Caco-2 (cell line): ENCODE measurements around the gene PIGQ. TPM values are rescaled to one million over a fixed set of nuclear protein-coding genes. Genes with fewer than 3 reads are reported as not detected.

Experiments used
- BruUV-seq: library from RNA; stranded (reverse); fragments of 400-500 nt; replicated peaks from 2 replicates; lab custom pipeline; 2021; lab: Mats Ljungman, UMichigan
- CTCF ChIA-PET: fragments of 300-600 bp; sonication (Branson Sonifier 250); formaldehyde crosslinking; loops from one replicate; lab custom pipeline; 2022; ENCODE audit warnings: antibody characterized with exemption; lab: Charles Lee
- POLR2A ChIA-PET: fragments of 300-600 bp; sonication (Branson Sonifier 250); formaldehyde crosslinking; loops from one replicate; lab custom pipeline; 2022; ENCODE audit warnings: antibody characterized with exemption; lab: Charles Lee
- DNase-seq, 2 experiments: peaks; one replicate each; pipeline versions ENCODE4 v3.0.0 to v3.0.0-alpha.2; 2020 to 2022
- H3K27me3 ChIP-seq: replicated peaks from 2 replicates; pipeline ENCODE4 v1.6.0; 2011; ENCODE audit warnings: low read length; ENCODE audit not compliant: control insufficient read depth, insufficient read depth
- H3K36me3 ChIP-seq: 2 replicates; pipeline ENCODE4 v1.5.1; 2011; ENCODE audit warnings: low read length; ENCODE audit not compliant: control insufficient read depth, insufficient read depth
- H3K4me1 ChIP-seq: fragments of 250-450 bp; sonication (Bioruptor Pico); 2 replicates; pipeline ENCODE4 v1.5.1; 2020; ENCODE audit warnings: mild to moderate bottlenecking
- H3K4me3 ChIP-seq: 2 replicates; pipeline ENCODE4 v1.5.1; 2011; ENCODE audit warnings: low read depth, mild to moderate bottlenecking, control low read depth, low read length
- H3K9me3 ChIP-seq: fragments of 250-450 bp; sonication (Bioruptor Pico); 2 replicates; pipeline ENCODE4 v1.5.1; 2020; ENCODE audit warnings: mild to moderate bottlenecking, moderate library complexity
- H3K27ac Mint-ChIP-seq: one replicate; pipeline ENCODE4 v1.8.0; 2022; ENCODE audit warnings: mixed read lengths; ENCODE audit not compliant: unreplicated experiment
- H3K27me3 Mint-ChIP-seq: one replicate; pipeline ENCODE4 v1.8.0; 2022; ENCODE audit warnings: mixed read lengths; ENCODE audit not compliant: insufficient read depth, unreplicated experiment
- H3K36me3 Mint-ChIP-seq: one replicate; pipeline ENCODE4 v1.8.0; 2022; ENCODE audit warnings: mild to moderate bottlenecking, mixed read lengths; ENCODE audit not compliant: insufficient read depth, unreplicated experiment
- H3K4me1 Mint-ChIP-seq: one replicate; pipeline ENCODE4 v1.8.0; 2022; ENCODE audit warnings: low read depth, mixed read lengths; ENCODE audit not compliant: unreplicated experiment
- H3K4me3 Mint-ChIP-seq: one replicate; pipeline ENCODE4 v1.8.0; 2022; ENCODE audit warnings: mild to moderate bottlenecking, moderate library complexity, mixed read lengths; ENCODE audit not compliant: unreplicated experiment
- H3K9me3 Mint-ChIP-seq: one replicate; pipeline ENCODE4 v1.8.0; 2022; ENCODE audit warnings: mixed read lengths; ENCODE audit not compliant: unreplicated experiment
- CTCF ChIP-seq, 2 experiments: fragments of 200-600 bp in 1 of 2; IDR thresholded peaks; 1 replicate in 1 of 2; 2 replicates in 1 of 2; pipeline versions ENCODE4 v1.5.1 to v1.8.0; 2011 to 2022; ENCODE audit warnings: antibody characterized with exemption in 1 of 2, control low read depth in 1 of 2, inconsistent platforms in 1 of 2, low read depth in 1 of 2, low read length in 1 of 2, mild to moderate bottlenecking in 1 of 2, moderate library complexity in 1 of 2; ENCODE audit not compliant: insufficient read depth in 1 of 2, severe bottlenecking in 1 of 2, unreplicated experiment in 1 of 2
- intact Hi-C: fragments of 100-400 bp; cut with micrococcal nuclease; formaldehyde crosslinking; loops from one replicate; pipeline ENCODE4 v1.10.0; 2022; ENCODE audit not compliant: unreplicated experiment
- total RNA-seq: library from RNA; stranded (reverse); gene quantifications from 2 replicates; pipeline ENCODE4 v1.2.3, GENCODE V29; 2022

PIGQ gene
- total RNA-seq, 1 experiment from 2014 or later = 45.8 TPM

- CTCF ChIA-PET = no interaction called here
- Mint-ChIP-seq H3K4me1 (no peaks in the 10 kb centered on the region), H3K36me3 (peaks cover 15% of the 10 kb centered on the region), H3K27ac (no peak overlapping the region), H3K27me3 (no peaks in the 10 kb centered on the region), H3K4me3 (no peak overlapping the region), H3K9me3 (no peaks in the 10 kb centered on the region)
- no peak for TF ChIP-seq CTCF (IDR thresholded peaks at IDR 0.05; ENCODE audit: insufficient read depth in 1 of 2, low read depth in 1 of 2, low read length in 1 of 2, severe bottlenecking in 1 of 2, unreplicated experiment in 1 of 2)
- POLR2A ChIA-PET = no interaction called here
- H3K9me3 ChIP-seq = no peaks in the 10 kb centered on the region
- H3K4me1 ChIP-seq = no peaks in the 10 kb centered on the region
- no TSS peak for BruUV-seq
- intact Hi-C loops = no loop called here
- DNase-seq = no peak
- no peak overlapping the region for H3K4me3 ChIP-seq
- H3K27me3 ChIP-seq = no peaks in the 10 kb centered on the region
- H3K36me3 ChIP-seq = no peaks in the 10 kb centered on the region; the same call in 1 of the 2 replicates
These were observed 11.3 kb downstream of the PIGQ start for GRCh38 chr16:580946-581498.

GRCh38 chr16:582218-582613 lies 12.4 kb downstream of the PIGQ start:
- no peaks in the 10 kb centered on the region for H3K27me3 ChIP-seq
- ChIA-PET POLR2A (no interaction called here), CTCF (interaction anchor here (0.5 kb wide), 1 partner anchor 43 kb away, joined by 5 read pairs; no protein-coding TSS in a partner anchor)
- no peak for TF ChIP-seq CTCF (IDR thresholded peaks at IDR 0.05; ENCODE audit: insufficient read depth in 1 of 2, low read depth in 1 of 2, low read length in 1 of 2, severe bottlenecking in 1 of 2, unreplicated experiment in 1 of 2)
- Mint-ChIP-seq H3K4me3 (no peak overlapping the region), H3K9me3 (no peaks in the 10 kb centered on the region), H3K4me1 (no peaks in the 10 kb centered on the region), H3K36me3 (peaks cover 20% of the 10 kb centered on the region), H3K27ac (no peak overlapping the region), H3K27me3 (no peaks in the 10 kb centered on the region)
- no peak for DNase-seq
- H3K36me3 ChIP-seq = no peaks in the 10 kb centered on the region; the same call in 1 of the 2 replicates
- no peak overlapping the region for H3K4me3 ChIP-seq
- intact Hi-C loops = no loop called here
- H3K4me1 ChIP-seq = no peaks in the 10 kb centered on the region; the same call in 1 of the 2 replicates
- no TSS peak for BruUV-seq
- H3K9me3 ChIP-seq = no peaks in the 10 kb centered on the region

GRCh38 chr16:582614-583331 lies 13.0 kb downstream of the PIGQ start:
- H3K27ac Mint-ChIP-seq = no peak overlapping the region

More at GRCh38 chr16:582614-583331, 13.0 kb downstream of the PIGQ start:
- Histone ChIP-seq H3K4me1 (peaks cover under 1% of the 10 kb centered on the region; the same call in 1 of the 2 replicates), H3K36me3 (no peaks in the 10 kb centered on the region; the same call in 1 of the 2 replicates), H3K4me3 (no peak overlapping the region), H3K27me3 (no peaks in the 10 kb centered on the region), H3K9me3 (no peaks in the 10 kb centered on the region)
- Mint-ChIP-seq H3K27me3 (no peaks in the 10 kb centered on the region), H3K4me3 (no peak overlapping the region), H3K36me3 (peaks cover 22% of the 10 kb centered on the region), H3K9me3 (no peaks in the 10 kb centered on the region), H3K4me1 (no peaks in the 10 kb centered on the region)
- DNase-seq = no peak
- no peak for TF ChIP-seq CTCF (IDR thresholded peaks at IDR 0.05; ENCODE audit: insufficient read depth in 1 of 2, low read depth in 1 of 2, low read length in 1 of 2, severe bottlenecking in 1 of 2, unreplicated experiment in 1 of 2)
- CTCF ChIA-PET = interaction anchor here (0.5 kb wide), 1 partner anchor 44 kb away, joined by 5 read pairs; no protein-coding TSS in a partner anchor
- intact Hi-C loops = no loop called here
- no TSS peak for BruUV-seq
- POLR2A ChIA-PET = no interaction called here
